CD4-positive, alpha-beta T cell (primary cell): ENCODE measurements around the gene ITGB6. TPM values are rescaled to one million over a fixed set of nuclear protein-coding genes. Genes with fewer than 3 reads are reported as not detected.

Experiments
- ATAC-seq: fragments of 200-7000 bp; cut with Tn5 transposase; one replicate; pipeline ENCODE4 v1.10.0; 2022; ENCODE audit warnings: mild to moderate bottlenecking; ENCODE audit not compliant: poor library complexity
- CTCF ChIA-PET: fragments of 350-600 bp; sonication (Branson Sonifier 250); formaldehyde crosslinking; loops from one replicate; lab custom pipeline; 2021; ENCODE audit warnings: antibody characterized with exemption, inconsistent platforms; lab: Charles Lee
- POLR2A ChIA-PET: fragments of 350-600 bp; sonication (Branson Sonifier 250); formaldehyde crosslinking; loops from one replicate; lab custom pipeline; 2021; ENCODE audit warnings: antibody characterized with exemption, inconsistent platforms; lab: Charles Lee
- DNase-seq, 14 experiments: peaks; one replicate each; pipeline ENCODE4 v3.0.0-alpha.2; 2013 to 2020; ENCODE audit warnings: mixed read lengths in 2 of 14
- H3K27ac ChIP-seq, 2 donors: one replicate each; pipeline versions ENCODE4 v1.5.1 to v1.7.0; 2013; ENCODE audit warnings: low read length in 2 of 2, low read depth in 1 of 2, mild to moderate bottlenecking in 1 of 2
- H3K27me3 ChIP-seq, 2 experiments: 1 replicate in 1 of 2; 2 replicates in 1 of 2; pipeline versions ENCODE4 v1.6.1 to v1.7.0; 2013; ENCODE audit warnings: low read length in 2 of 2, control low read depth in 1 of 2, mild to moderate bottlenecking in 1 of 2, moderate library complexity in 1 of 2; ENCODE audit not compliant: insufficient read depth in 2 of 2, control insufficient read depth in 1 of 2
- H3K36me3 ChIP-seq: one replicate; pipeline ENCODE4 v1.6.1; 2013; ENCODE audit warnings: low read length, control low read depth; ENCODE audit not compliant: insufficient read depth
- H3K4me1 ChIP-seq: one replicate; pipeline ENCODE4 v1.6.1; 2013; ENCODE audit warnings: low read length, control low read depth; ENCODE audit not compliant: insufficient read depth
- H3K4me3 ChIP-seq: one replicate; pipeline ENCODE4 v1.5.1; 2013; ENCODE audit warnings: mild to moderate bottlenecking, low read length, moderate library complexity
- H3K9me3 ChIP-seq, 2 experiments: 1 replicate in 1 of 2; 2 replicates in 1 of 2; pipeline versions ENCODE4 v1.6.1 to v1.7.0; 2013; ENCODE audit warnings: low read length in 2 of 2, mild to moderate bottlenecking in 2 of 2, control low read depth in 1 of 2, moderate library complexity in 1 of 2; ENCODE audit not compliant: control insufficient read depth in 1 of 2, insufficient read depth in 1 of 2
- H3K27ac Mint-ChIP-seq: one replicate; pipeline ENCODE4 v1.8.0; 2020; ENCODE audit warnings: mixed read lengths
- H3K27me3 Mint-ChIP-seq: one replicate; pipeline ENCODE4 v1.8.0; 2021; ENCODE audit warnings: mixed read lengths
- H3K36me3 Mint-ChIP-seq: one replicate; pipeline ENCODE4 v1.8.0; 2021; ENCODE audit warnings: low read depth, mixed read lengths
- H3K4me1 Mint-ChIP-seq: one replicate; pipeline ENCODE4 v1.8.0; 2021; ENCODE audit warnings: low read depth, mixed read lengths
- H3K4me3 Mint-ChIP-seq: one replicate; pipeline ENCODE4 v1.8.0; 2020; ENCODE audit warnings: mild to moderate bottlenecking, mixed read lengths
- H3K9me3 Mint-ChIP-seq: one replicate; pipeline ENCODE4 v1.8.0; 2020; ENCODE audit warnings: mixed read lengths
- CTCF ChIP-seq: fragments of 200-600 bp; IDR thresholded peaks from one replicate; pipeline ENCODE4 v1.8.0; 2022; ENCODE audit warnings: antibody characterized with exemption, mild to moderate bottlenecking
- intact Hi-C, 2 experiments: fragments of 100-400 bp; cut with DNase I in 1 of 2; cut with micrococcal nuclease in 1 of 2; formaldehyde crosslinking; loops; one replicate each; pipeline versions ENCODE4 v1.15.1 to v1.9.0; 2023 to 2025; cut with DNase I, micrococcal nuclease
- total RNA-seq, 174 experiments: library from RNA in 2 of 174; stranded (reverse) in 2 of 174; gene quantifications; one replicate each; pipeline ENCODE4 v1.2.3 and lab custom pipeline; 2021 to 2026

Gene ITGB6
- total RNA-seq, 2 experiments from 2014 or later, result not detected

GRCh38 chr2:160104115-160104514, 96.0 kb downstream of the ITGB6 start:
- no peak overlapping the region for H3K27ac ChIP-seq
- no peaks in the 10 kb centered on the region for H3K4me1 ChIP-seq
- Mint-ChIP-seq H3K9me3 (no peaks in the 10 kb centered on the region), H3K27ac (no peak overlapping the region), H3K4me1 (no peaks in the 10 kb centered on the region), H3K27me3 (no peaks in the 10 kb centered on the region), H3K4me3 (no peak overlapping the region), H3K36me3 (no peaks in the 10 kb centered on the region)
- H3K9me3 ChIP-seq, result no peaks in the 10 kb centered on the region
- CTCF ChIA-PET, result no interaction called here
- no peak for TF ChIP-seq CTCF
- ATAC-seq (no peak), DNase-seq (no peak)
- intact Hi-C loops, result no loop called here
- POLR2A ChIA-PET, result no interaction called here
- no peak overlapping the region for H3K4me3 ChIP-seq
- peaks cover 0 to 4% of the 10 kb centered on the region in 2 experiments for H3K27me3 ChIP-seq
- no peaks in the 10 kb centered on the region for H3K36me3 ChIP-seq

- Mint-ChIP-seq H3K27ac (no peak overlapping the region), H3K4me1 (no peaks in the 10 kb centered on the region), H3K27me3 (no peaks in the 10 kb centered on the region), H3K9me3 (peaks cover 3% of the 10 kb centered on the region), H3K4me3 (no peak overlapping the region), H3K36me3 (peaks cover 4% of the 10 kb centered on the region)
- DNase-seq (no peak), ATAC-seq (no peak)
- ChIA-PET POLR2A (no interaction called here), CTCF (interaction anchor here (0.8 to 1.5 kb wide), 2 partner anchors 13 to 113 kb away, joined by 3 read pairs; no protein-coding TSS in a partner anchor)
- Histone ChIP-seq H3K27me3 (peaks cover 0 to 4% of the 10 kb centered on the region in 2 experiments), H3K4me3 (no peak overlapping the region), H3K36me3 (no peaks in the 10 kb centered on the region), H3K9me3 (peaks cover 0 to 4% of the 10 kb centered on the region in 2 experiments), H3K27ac (no peak overlapping the region), H3K4me1 (no peaks in the 10 kb centered on the region)
- TF ChIP-seq CTCF, result no peak
- intact Hi-C loops, result no loop called here
These were observed 102.7 kb downstream of the ITGB6 start for GRCh38 chr2:160097326-160097725.

GRCh38 chr2:160096409-160096808, 103.7 kb downstream of the ITGB6 start:
- Histone ChIP-seq H3K4me1 (no peaks in the 10 kb centered on the region), H3K36me3 (no peaks in the 10 kb centered on the region), H3K9me3 (peaks cover 0 to 9% of the 10 kb centered on the region in 2 experiments), H3K4me3 (no peak overlapping the region), H3K27ac (no peak overlapping the region), H3K27me3 (peaks cover 0 to 4% of the 10 kb centered on the region in 2 experiments)
- TF ChIP-seq CTCF, result no peak
- Mint-ChIP-seq H3K4me3 (no peak overlapping the region), H3K9me3 (peaks cover 3% of the 10 kb centered on the region), H3K36me3 (peaks cover 4% of the 10 kb centered on the region), H3K4me1 (no peaks in the 10 kb centered on the region), H3K27me3 (no peaks in the 10 kb centered on the region), H3K27ac (no peak overlapping the region)
- ATAC-seq, result no peak
- intact Hi-C loops, result no loop called here
- POLR2A ChIA-PET, result no interaction called here
- CTCF ChIA-PET, result no interaction called here
- DNase-seq, result peak in 2 of 14 experiments; percentile 11 to 12
